Choroid plexus epithelial cell (primary cell): ENCODE results near the gene B3GAT3.

ENCODE experiments used
- DNase-seq: peaks from one replicate; pipeline ENCODE4 v3.0.0-alpha.2; 2010; ENCODE audit warnings: low read depth
- H3K4me3 ChIP-seq: 2 replicates; pipeline ENCODE4 v1.5.1; 2011; ENCODE audit warnings: low read depth, mild to moderate bottlenecking, control low read depth, low read length, moderate library complexity
- TF ChIP-seq, protein P1 (sequence below): conservative IDR thresholded peaks from 2 replicates; pipeline ENCODE4 v1.5.1; 2011; ENCODE audit warnings: low read depth, mild to moderate bottlenecking, control low read depth, inconsistent platforms, low read length, moderate library complexity

B3GAT3 gene

DNA sequence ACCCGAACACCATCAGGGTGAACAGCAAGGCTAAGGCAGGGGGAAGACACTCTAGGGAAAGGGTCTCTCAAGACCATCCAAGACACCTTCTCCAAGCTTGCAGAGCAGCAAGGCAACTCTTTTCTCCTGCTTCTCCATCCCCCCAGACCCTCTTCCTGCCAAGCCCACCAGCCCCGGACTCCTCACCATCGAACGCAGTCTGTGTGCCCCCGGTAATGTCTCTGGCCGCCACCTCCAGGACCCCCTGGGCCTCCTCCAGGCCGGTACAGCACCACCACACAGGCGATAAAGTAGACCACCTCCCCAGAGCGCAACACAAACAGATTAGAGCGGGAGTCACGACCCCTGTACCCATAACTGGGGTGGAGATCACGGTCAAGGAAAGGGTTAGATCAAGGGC lies 13.0 kb downstream of the B3GAT3 start:
- H3K4me3 ChIP-seq, result no peak overlapping the region
- TF ChIP-seq, protein P1, sequence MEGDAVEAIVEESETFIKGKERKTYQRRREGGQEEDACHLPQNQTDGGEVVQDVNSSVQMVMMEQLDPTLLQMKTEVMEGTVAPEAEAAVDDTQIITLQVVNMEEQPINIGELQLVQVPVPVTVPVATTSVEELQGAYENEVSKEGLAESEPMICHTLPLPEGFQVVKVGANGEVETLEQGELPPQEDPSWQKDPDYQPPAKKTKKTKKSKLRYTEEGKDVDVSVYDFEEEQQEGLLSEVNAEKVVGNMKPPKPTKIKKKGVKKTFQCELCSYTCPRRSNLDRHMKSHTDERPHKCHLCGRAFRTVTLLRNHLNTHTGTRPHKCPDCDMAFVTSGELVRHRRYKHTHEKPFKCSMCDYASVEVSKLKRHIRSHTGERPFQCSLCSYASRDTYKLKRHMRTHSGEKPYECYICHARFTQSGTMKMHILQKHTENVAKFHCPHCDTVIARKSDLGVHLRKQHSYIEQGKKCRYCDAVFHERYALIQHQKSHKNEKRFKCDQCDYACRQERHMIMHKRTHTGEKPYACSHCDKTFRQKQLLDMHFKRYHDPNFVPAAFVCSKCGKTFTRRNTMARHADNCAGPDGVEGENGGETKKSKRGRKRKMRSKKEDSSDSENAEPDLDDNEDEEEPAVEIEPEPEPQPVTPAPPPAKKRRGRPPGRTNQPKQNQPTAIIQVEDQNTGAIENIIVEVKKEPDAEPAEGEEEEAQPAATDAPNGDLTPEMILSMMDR, result no peak
- no peak for DNase-seq

DNA sequence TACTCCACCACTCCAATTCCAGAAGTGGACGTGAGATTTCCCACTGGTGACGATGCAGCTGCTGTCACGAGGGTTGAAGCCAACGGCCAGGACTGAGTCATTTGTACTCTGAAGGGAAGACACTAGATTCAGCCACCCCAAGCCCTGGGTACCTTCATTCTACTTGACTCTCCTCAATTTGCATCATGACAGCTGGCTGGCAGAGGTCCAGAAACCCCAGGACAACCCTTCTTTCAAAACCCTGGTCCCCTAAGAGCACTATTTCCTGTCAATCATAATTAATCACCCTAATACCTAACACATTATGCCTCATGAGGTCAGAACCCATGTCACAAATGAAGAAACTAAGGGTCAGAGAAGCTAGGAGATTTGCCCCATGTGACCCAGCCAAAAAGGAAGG lies 14.1 kb downstream of the B3GAT3 start:
- DNase-seq, result no peak
- H3K4me3 ChIP-seq, result no peak overlapping the region
- TF ChIP-seq, protein P1, result no peak

DNA sequence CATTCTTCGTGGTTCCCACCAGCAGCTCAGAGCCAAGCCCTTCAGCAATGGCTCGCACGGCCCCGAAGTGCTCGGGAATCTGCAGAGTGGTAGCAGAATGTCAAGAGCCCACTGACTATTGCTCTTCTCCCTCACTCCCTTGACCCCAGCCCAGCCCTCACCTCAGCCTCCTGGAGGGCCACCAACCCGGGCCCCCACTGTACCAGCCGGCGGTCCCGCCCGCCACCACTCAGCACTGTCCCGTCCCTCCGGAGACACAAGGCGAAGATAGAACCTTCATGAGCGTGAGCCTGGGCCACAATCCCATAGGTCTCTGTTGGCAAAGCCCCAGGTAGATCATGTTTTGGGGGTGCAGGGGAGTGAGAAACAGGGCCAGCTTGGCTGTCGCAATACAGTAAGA lies 15.9 kb downstream of the B3GAT3 start:
- H3K4me3 ChIP-seq, result no peak overlapping the region
- TF ChIP-seq, protein P1, result no peak
- no peak for DNase-seq

DNA sequence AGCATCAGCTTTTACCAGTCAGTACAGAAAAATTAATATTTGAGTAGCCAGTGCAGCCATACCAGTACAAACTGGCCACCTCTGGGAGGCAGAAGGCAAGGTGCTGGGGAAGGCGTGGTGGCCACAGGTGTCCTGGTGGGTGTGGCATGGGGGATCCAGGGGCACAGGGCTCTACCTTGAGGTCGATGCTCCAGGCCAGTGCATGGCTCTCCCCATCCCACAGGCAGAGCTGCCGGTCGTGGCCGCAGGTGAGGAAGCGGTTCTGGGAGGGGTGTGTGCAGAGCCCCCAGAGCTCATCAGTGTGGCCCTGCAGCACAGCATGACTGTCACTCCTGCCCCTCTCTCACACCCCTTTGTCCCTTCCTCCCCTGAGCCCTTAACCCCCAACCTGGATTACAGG lies 16.3 kb downstream of the B3GAT3 start:
- no peak for DNase-seq
- TF ChIP-seq, protein P1, result no peak
- no peak overlapping the region for H3K4me3 ChIP-seq

DNA sequence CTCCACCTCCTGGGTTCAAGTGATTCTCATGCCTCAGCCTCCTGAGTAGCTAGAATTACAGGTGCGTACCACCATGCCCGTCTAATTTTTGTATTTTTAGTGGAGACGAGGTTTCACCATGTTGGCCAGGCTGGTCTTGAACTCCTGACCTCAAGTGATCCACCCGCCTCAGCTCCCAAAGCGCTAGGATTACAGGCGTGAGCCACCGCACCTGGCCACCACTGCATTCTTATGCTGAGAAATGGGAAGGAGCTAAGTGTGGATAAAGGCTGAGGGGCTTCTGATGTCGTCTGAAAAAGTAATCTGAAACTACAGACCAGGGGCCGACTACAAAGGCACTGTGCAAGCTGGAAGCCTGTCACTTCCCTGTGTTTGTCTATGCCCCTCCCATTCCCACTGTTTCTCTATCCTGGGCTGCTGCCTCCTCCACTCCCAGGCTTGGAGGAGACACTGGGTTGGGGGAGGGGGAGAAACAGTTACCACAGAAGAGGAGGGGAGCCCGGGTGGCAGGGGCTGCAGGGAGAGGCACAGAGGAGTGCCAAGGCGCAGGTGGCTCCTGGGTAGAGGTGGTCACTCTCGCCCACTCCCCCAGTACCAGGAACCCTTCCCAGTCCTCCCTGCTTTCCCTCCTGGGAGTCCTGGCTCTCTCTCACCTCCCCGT lies 17.2 kb downstream of the B3GAT3 start:
- no peak for DNase-seq
- no peak overlapping the region for H3K4me3 ChIP-seq
- TF ChIP-seq, protein P1, result no peak

DNA sequence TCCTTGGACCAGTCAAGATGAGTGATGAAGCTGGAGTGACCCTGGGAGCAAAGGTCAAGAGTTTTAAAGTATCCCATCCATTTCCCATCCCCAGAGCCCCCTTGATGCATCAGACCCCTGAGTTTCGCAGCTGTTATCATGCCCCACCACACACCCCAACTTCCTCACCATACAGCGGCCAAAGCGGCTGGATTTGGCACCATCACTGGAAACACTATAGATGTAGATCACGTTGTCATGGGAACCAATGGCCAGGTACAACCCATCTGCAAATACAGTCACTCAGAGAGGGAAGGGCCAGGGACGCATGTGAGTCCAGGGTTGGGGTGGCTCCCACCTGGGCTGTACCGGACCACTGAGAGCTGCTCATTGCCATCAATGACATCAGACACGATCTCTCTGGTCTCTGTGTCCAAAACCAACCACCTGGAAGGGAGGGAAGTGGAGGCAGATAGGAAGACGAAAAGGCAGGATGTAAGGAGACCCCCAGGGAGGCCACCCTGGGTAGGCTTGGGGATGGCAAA lies 17.9 kb downstream of the B3GAT3 start:
- H3K4me3 ChIP-seq, result no peak overlapping the region
- no peak for DNase-seq
- TF ChIP-seq, protein P1, result no peak

DNA sequence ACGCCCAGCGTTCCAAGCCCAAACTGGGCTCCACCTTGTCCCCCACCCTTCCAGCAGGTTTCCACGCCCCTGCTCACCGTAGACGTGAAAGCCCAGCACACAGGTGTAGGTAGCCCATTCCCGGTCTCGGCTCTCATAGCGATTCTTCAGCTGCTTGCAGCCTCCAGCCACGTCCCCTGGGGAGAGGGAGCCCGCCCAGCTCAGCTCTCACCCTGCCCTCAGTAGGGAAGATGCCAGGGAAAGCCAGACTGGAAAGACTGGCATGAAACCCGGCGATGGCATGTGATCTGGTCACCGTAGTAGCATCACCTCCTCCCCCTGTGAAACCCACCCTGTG lies 18.7 kb downstream of the B3GAT3 start:
- TF ChIP-seq, protein P1, result no peak
- DNase-seq, result no peak
- H3K4me3 ChIP-seq, result peak overlapping the region; percentile 67
